Measurements from ENCODE around the gene AMPD3.
"Not testable (repeated sequence)": the region's sequence is repeated elsewhere in the genome, so short reads cannot be mapped to it uniquely, and the experiment has no call there.

AMPD3 gene

GRCh38 chr11:10454878-10455631 is at the start of gene AMPD3:
Gene AMPD3 (plus strand): TSS chr11:10455264. CDS start chr11:10461520, 6,256 bp downstream.
- DNase-seq (ENCODE audit: low spot score) = peak; percentile 27

- peak; percentile 55 for DNase-seq (ENCODE audit: low spot score)
These were observed 49.0 kb upstream of the AMPD3 start for GRCh38 chr11:10405865-10406592.

- DNase-seq (ENCODE audit: low spot score) = no peak
These were observed 48.0 kb upstream of the AMPD3 start for GRCh38 chr11:10407055-10407454.

GRCh38 chr11:10407749-10408685 is 47.0 kb upstream of the AMPD3 start:
- no peak for DNase-seq (ENCODE audit: low spot score)

- DNase-seq (ENCODE audit: low spot score) = no peak
These were observed 45.8 kb upstream of the AMPD3 start for GRCh38 chr11:10409207-10409661.

- DNase-seq (ENCODE audit: low spot score) = no peak
These were observed 44.8 kb upstream of the AMPD3 start for GRCh38 chr11:10410106-10410843.

GRCh38 chr11:10410844-10411200 is 44.2 kb upstream of the AMPD3 start:
- DNase-seq (ENCODE audit: low spot score) = no peak

GRCh38 chr11:10412266-10412665 is 42.8 kb upstream of the AMPD3 start:
- no peak for DNase-seq (ENCODE audit: low spot score)

- no peak for DNase-seq (ENCODE audit: low spot score)
These were observed 41.8 kb upstream of the AMPD3 start for GRCh38 chr11:10413268-10413667.

- no peak for DNase-seq (ENCODE audit: low spot score)
These were observed 40.9 kb upstream of the AMPD3 start for GRCh38 chr11:10414181-10414580.

GRCh38 chr11:10414659-10415058 is 40.4 kb upstream of the AMPD3 start:
- DNase-seq (ENCODE audit: low spot score) = no peak

- no peak for DNase-seq (ENCODE audit: low spot score)
These were observed 39.2 kb upstream of the AMPD3 start for GRCh38 chr11:10415817-10416392.

GRCh38 chr11:10418259-10418949 is 36.7 kb upstream of the AMPD3 start:
- DNase-seq (ENCODE audit: low spot score) = no peak

- no peak for DNase-seq (ENCODE audit: low spot score)
These were observed 36.1 kb upstream of the AMPD3 start for GRCh38 chr11:10418950-10419310.

- no peak for DNase-seq (ENCODE audit: low spot score)
These were observed 28.6 kb upstream of the AMPD3 start for GRCh38 chr11:10426475-10426874.

GRCh38 chr11:10428453-10428852 is 26.6 kb upstream of the AMPD3 start:
- DNase-seq (ENCODE audit: low spot score) = peak; percentile 23

- DNase-seq (ENCODE audit: low spot score) = no peak
These were observed 25.5 kb upstream of the AMPD3 start for GRCh38 chr11:10429526-10429925.

- DNase-seq (ENCODE audit: low spot score) = no peak
These were observed 22.6 kb upstream of the AMPD3 start for GRCh38 chr11:10432493-10432892.

- DNase-seq (ENCODE audit: low spot score) = no peak
These were observed 22.1 kb upstream of the AMPD3 start for GRCh38 chr11:10432971-10433370.

GRCh38 chr11:10436224-10436623 is 18.8 kb upstream of the AMPD3 start:
- no peak for DNase-seq (ENCODE audit: low spot score)

- not testable (repeated sequence) for DNase-seq (ENCODE audit: low spot score)
These were observed 18.4 kb upstream of the AMPD3 start for GRCh38 chr11:10436683-10437082.
